ENCODE results near the gene HSD11B2. TPM values are rescaled to one million over a fixed set of nuclear protein-coding genes. Genes with fewer than 3 reads are reported as not detected.

HSD11B2 gene
- total and polyA plus RNA-seq, 4 experiments from 2014 or later: 0.29 TPM; not detected in 3

DNA sequence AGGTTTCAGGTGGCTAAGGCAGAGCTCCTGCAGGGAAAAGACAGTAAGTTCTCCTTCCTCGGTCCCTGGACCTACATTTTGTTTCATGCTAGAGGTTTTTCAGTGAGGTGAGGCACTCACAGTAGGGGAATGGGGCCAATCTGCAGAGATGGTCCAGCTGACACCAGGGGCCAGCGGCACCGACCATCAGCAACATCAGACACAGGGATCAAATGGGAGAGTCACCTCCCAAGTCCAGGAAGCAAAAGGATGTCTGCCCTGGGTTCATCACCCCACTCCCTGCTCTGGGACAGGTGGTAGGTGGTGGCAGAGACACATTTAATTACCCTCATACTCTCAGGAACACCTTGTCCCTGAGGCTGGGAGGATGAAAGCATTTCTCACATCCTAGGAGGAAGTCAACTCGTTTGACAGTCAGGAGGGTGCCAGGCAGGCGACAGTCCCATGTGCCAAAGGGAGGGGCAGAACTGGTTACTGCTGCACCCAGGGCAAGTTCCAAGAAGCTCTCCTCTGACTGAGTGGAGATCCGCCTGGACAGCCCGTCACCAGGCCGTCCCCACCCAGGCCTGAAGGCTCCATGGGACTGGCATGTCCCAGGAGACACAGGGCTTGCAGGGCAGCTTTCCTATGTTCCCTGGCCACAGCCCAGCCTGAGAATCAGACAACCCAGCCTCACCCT, 30.8 kb downstream of the HSD11B2 start:
- H3K9me3 ChIP-seq (ENCODE audit: control insufficient read depth in 1 of 2, low read length in 2 of 2): no peaks in the 10 kb centered on the region
- CTCF ChIA-PET (ENCODE audit: partially characterized antibody): interaction anchor here (0.8 to 2.1 kb wide), 4 partner anchors 14 to 221 kb away, joined by 3 to 7 read pairs (median 4); no protein-coding TSS in a partner anchor
- H3K4me1 Mint-ChIP-seq: peaks cover 14 to 48% (median 25%) of the 10 kb centered on the region in 4 donors

DNA sequence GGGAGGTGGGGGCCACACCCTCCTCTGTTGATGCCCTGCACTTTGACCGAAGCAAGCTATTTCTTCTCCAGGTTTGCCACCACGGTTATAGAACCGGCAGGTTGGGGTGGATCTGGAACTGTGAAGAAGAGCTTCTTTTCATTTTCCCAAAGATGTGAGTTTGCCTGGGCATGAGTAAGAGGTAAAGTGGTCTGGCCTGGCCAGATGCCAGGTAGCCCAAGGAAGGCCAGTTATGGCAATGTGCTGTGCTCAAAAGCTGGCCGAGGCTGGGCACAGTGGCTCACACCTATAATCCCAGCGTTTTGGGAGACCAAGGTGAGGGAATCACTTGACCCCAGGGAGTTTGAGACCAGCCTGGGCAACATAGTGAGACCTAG, 31.3 kb downstream of the HSD11B2 start:
- CTCF ChIA-PET (ENCODE audit: partially characterized antibody): interaction anchor here (1.3 to 2.1 kb wide), 3 partner anchors 14 to 220 kb away, joined by 3 to 7 read pairs (median 4); no protein-coding TSS in a partner anchor
- Mint-ChIP-seq H3K4me1 (peaks cover 13 to 47% (median 22%) of the 10 kb centered on the region in 4 donors), H3K9me3 (no peaks in the 10 kb centered on the region), H3K27me3 (no peaks in the 10 kb centered on the region), H3K27ac (no peak overlapping the region), H3K36me3 (peaks cover 0 to 10% of the 10 kb centered on the region in 2 donors), H3K4me3 (no peak overlapping the region)
- Histone ChIP-seq H3K4me3 (ENCODE audit: low read length in 2 of 2) (no peak overlapping the region), H3K36me3 (ENCODE audit: insufficient read depth, low read length) (peaks cover 5% of the 10 kb centered on the region), H3K4me1 (ENCODE audit: insufficient read depth, low read length) (peaks cover 23% of the 10 kb centered on the region), H3K27ac (ENCODE audit: low read depth, low read length) (no peak overlapping the region), H3K9me3 (ENCODE audit: control insufficient read depth in 1 of 2, low read length in 2 of 2) (no peaks in the 10 kb centered on the region), H3K27me3 (ENCODE audit: insufficient read depth, low read length) (no peaks in the 10 kb centered on the region)
- POLR2A ChIA-PET (ENCODE audit: partially characterized antibody): no interaction called here
- no peak for DNase-seq
- intact Hi-C loops (cut with micrococcal nuclease): no loop called here

More for the DNA sequence above, 30.8 kb downstream of the HSD11B2 start:
- POLR2A ChIA-PET (ENCODE audit: partially characterized antibody): no interaction called here
- peaks cover 23% of the 10 kb centered on the region for H3K4me1 ChIP-seq (ENCODE audit: insufficient read depth, low read length)
- Mint-ChIP-seq H3K36me3 (peaks cover 0 to 12% of the 10 kb centered on the region in 2 donors), H3K27me3 (no peaks in the 10 kb centered on the region), H3K9me3 (no peaks in the 10 kb centered on the region), H3K4me3 (no peak overlapping the region), H3K27ac (peak overlapping the region in 3 of 7 donors; percentile 29 to 48 (median 30))
- H3K27ac ChIP-seq (ENCODE audit: low read depth, low read length): no peak overlapping the region
- H3K36me3 ChIP-seq (ENCODE audit: insufficient read depth, low read length): peaks cover 5% of the 10 kb centered on the region
- H3K27me3 ChIP-seq (ENCODE audit: insufficient read depth, low read length): no peaks in the 10 kb centered on the region
- peak in 1 of 5 donors; percentile 19 for DNase-seq
- H3K4me3 ChIP-seq (ENCODE audit: low read length in 2 of 2): no peak overlapping the region
- intact Hi-C loops (cut with micrococcal nuclease): no loop called here

DNA sequence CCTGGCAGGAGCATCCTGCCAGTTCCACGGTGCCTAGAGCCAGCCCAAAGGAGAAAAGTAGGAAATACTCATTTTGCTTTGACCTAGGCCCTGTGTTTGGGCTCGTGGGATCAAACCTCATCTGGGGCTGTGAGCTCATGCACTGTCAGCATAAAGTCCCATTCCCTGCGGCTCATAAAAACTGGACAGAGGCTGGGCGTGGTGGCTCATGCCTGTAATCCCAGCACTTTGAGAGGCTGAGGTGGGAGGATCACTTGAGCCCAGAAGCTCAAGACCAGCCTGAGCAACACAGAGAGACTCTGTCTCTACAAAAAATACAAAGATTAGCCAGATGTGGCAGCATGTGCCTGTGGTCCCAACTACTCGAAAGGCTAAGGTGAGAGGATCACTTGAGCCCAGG, 32.1 kb downstream of the HSD11B2 start:
- CTCF ChIA-PET (ENCODE audit: partially characterized antibody): interaction anchor here (0.8 to 2.1 kb wide), 2 partner anchors 18 to 35 kb away, joined by 3 to 7 read pairs; partner anchors contain the start of gene ATP6V0D1
- peaks cover 5% of the 10 kb centered on the region for H3K36me3 ChIP-seq (ENCODE audit: insufficient read depth, low read length)

DNA sequence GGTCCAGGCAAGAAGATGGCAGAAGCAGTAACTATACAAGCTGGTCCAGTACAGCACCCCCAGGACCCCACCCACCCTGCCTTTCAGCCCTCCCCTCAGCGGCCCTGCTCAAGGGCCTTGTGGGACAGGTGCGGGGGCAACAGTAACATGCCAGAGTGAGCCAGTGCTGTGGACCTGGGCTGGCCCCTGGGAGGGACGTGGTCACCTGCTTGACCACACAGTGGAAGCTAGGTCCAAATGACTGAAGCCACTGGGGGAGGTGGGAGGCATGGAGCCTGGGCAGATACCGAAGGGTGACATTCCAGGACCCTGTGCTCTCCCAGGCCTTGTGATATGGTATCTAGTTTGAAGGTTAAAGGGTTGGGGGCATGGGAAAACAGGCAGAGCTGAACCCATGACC, 32.8 kb downstream of the HSD11B2 start:
- ChIA-PET CTCF (ENCODE audit: partially characterized antibody) (interaction anchor here (0.8 kb wide), 1 partner anchor 18 kb away, joined by 3 read pairs; the partner anchor contains the start of gene ATP6V0D1), POLR2A (ENCODE audit: partially characterized antibody) (no interaction called here)
- Histone ChIP-seq H3K36me3 (ENCODE audit: insufficient read depth, low read length) (peaks cover 5% of the 10 kb centered on the region), H3K27me3 (ENCODE audit: insufficient read depth, low read length) (no peaks in the 10 kb centered on the region), H3K9me3 (ENCODE audit: control insufficient read depth in 1 of 2, low read length in 2 of 2) (no peaks in the 10 kb centered on the region), H3K4me1 (ENCODE audit: insufficient read depth, low read length) (peaks cover 22% of the 10 kb centered on the region), H3K27ac (ENCODE audit: low read depth, low read length) (no peak overlapping the region), H3K4me3 (ENCODE audit: low read length in 2 of 2) (no peak overlapping the region)
- no peak overlapping the region for H3K4me3 Mint-ChIP-seq
- DNase-seq: peak in 1 of 5 donors; percentile 19
- no peak overlapping the region for H3K27ac Mint-ChIP-seq
- H3K4me1 Mint-ChIP-seq: peaks cover 18 to 55% (median 27%) of the 10 kb centered on the region in 4 donors
- intact Hi-C loops (cut with micrococcal nuclease): loop anchor here (2.0 kb wide), 1 partner anchor 485 kb away; no protein-coding TSS in a partner anchor
- H3K27me3 Mint-ChIP-seq: no peaks in the 10 kb centered on the region
- H3K9me3 Mint-ChIP-seq: no peaks in the 10 kb centered on the region
- peaks cover 0 to 9% of the 10 kb centered on the region in 2 donors for H3K36me3 Mint-ChIP-seq

More for the DNA sequence above, 32.1 kb downstream of the HSD11B2 start:
- no peaks in the 10 kb centered on the region for H3K27me3 Mint-ChIP-seq
- H3K4me1 Mint-ChIP-seq: peaks cover 17 to 53% (median 26%) of the 10 kb centered on the region in 4 donors
- peaks cover 0 to 10% of the 10 kb centered on the region in 2 donors for H3K36me3 Mint-ChIP-seq
- H3K27ac ChIP-seq (ENCODE audit: low read depth, low read length): no peak overlapping the region
- H3K4me3 ChIP-seq (ENCODE audit: low read length in 2 of 2): no peak overlapping the region
- no peak overlapping the region for H3K4me3 Mint-ChIP-seq
- H3K9me3 ChIP-seq (ENCODE audit: control insufficient read depth in 1 of 2, low read length in 2 of 2): no peaks in the 10 kb centered on the region
- POLR2A ChIA-PET (ENCODE audit: partially characterized antibody): interaction anchor here (0.6 kb wide), 1 partner anchor 449 kb away, joined by 3 read pairs; no protein-coding TSS in a partner anchor
- H3K9me3 Mint-ChIP-seq: no peaks in the 10 kb centered on the region
- no peak for DNase-seq
- no peak overlapping the region for H3K27ac Mint-ChIP-seq
- intact Hi-C loops (cut with micrococcal nuclease): no loop called here
- H3K27me3 ChIP-seq (ENCODE audit: insufficient read depth, low read length): no peaks in the 10 kb centered on the region
- H3K4me1 ChIP-seq (ENCODE audit: insufficient read depth, low read length): peaks cover 23% of the 10 kb centered on the region

GRCh38 chr16:67464565-67464964, 33.6 kb downstream of the HSD11B2 start:
- intact Hi-C loops (cut with micrococcal nuclease): loop anchor here (2.0 kb wide), 1 partner anchor 486 kb away; no protein-coding TSS in a partner anchor
- ChIA-PET CTCF (ENCODE audit: partially characterized antibody) (no interaction called here), POLR2A (ENCODE audit: partially characterized antibody) (no interaction called here)
- no peak overlapping the region for H3K4me3 ChIP-seq (ENCODE audit: low read length in 2 of 2)
- Mint-ChIP-seq H3K36me3 (peaks cover 0 to 7% of the 10 kb centered on the region in 2 donors), H3K9me3 (no peaks in the 10 kb centered on the region), H3K27me3 (no peaks in the 10 kb centered on the region), H3K4me1 (peaks cover 16 to 53% (median 24%) of the 10 kb centered on the region in 4 donors), H3K27ac (peak overlapping the region in 1 of 7 donors; percentile 48), H3K4me3 (no peak overlapping the region)
- no peaks in the 10 kb centered on the region for H3K27me3 ChIP-seq (ENCODE audit: insufficient read depth, low read length)
- peaks cover 13% of the 10 kb centered on the region for H3K4me1 ChIP-seq (ENCODE audit: insufficient read depth, low read length)
- no peaks in the 10 kb centered on the region for H3K9me3 ChIP-seq (ENCODE audit: control insufficient read depth in 1 of 2, low read length in 2 of 2)
- peaks cover 5% of the 10 kb centered on the region for H3K36me3 ChIP-seq (ENCODE audit: insufficient read depth, low read length)
- peak in 1 of 5 donors; percentile 11 for DNase-seq
- H3K27ac ChIP-seq (ENCODE audit: low read depth, low read length): no peak overlapping the region

DNA sequence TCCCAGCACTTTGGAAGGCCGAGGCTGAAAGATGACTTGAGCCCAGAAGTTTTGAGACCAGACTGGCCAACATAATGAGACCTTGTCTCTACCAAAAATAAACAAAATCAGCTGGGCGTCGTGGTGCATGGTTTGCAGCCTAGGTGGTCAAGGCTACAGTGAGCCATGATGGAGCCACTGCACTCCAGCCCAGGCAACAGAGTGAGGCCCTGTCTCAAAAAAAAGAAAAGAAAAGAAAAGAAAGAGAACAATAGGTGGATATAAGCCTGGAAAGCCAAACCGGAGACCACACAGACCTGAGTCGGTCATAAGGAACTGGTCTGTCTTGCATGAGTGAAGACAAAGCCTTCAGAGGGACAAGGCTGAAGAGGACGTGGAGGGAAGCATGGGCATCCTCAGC, 35.7 kb downstream of the HSD11B2 start:
- intact Hi-C loops (cut with micrococcal nuclease): loop anchor here (5.0 kb wide), 1 partner anchor 514 kb away; no protein-coding TSS in a partner anchor
- no peaks in the 10 kb centered on the region for H3K9me3 Mint-ChIP-seq
- CTCF ChIA-PET (ENCODE audit: partially characterized antibody): interaction anchor here (1.2 to 2.5 kb wide), 3 partner anchors 9 to 38 kb away, joined by 3 to 8 read pairs (median 4); partner anchors contain the start of gene ATP6V0D1
- peak overlapping the region in 1 of 8 donors; percentile 46 for H3K4me3 Mint-ChIP-seq
- H3K27ac Mint-ChIP-seq: peak overlapping the region in 3 of 7 donors; percentile 42 to 79 (median 42)
- no peaks in the 10 kb centered on the region for H3K27me3 Mint-ChIP-seq
- H3K4me1 Mint-ChIP-seq: peaks cover 19 to 44% (median 25%) of the 10 kb centered on the region in 4 donors
- no peak overlapping the region for H3K4me3 ChIP-seq (ENCODE audit: low read length in 2 of 2)
- no peak overlapping the region for H3K27ac ChIP-seq (ENCODE audit: low read depth, low read length)
- no peak for DNase-seq
- peaks cover 0 to 5% of the 10 kb centered on the region in 2 donors for H3K36me3 Mint-ChIP-seq
- POLR2A ChIA-PET (ENCODE audit: partially characterized antibody): interaction anchor here (1.3 kb wide), 1 partner anchor 14 kb away, joined by 3 read pairs; the partner anchor contains the start of gene ATP6V0D1
- no peaks in the 10 kb centered on the region for H3K27me3 ChIP-seq (ENCODE audit: insufficient read depth, low read length)
- peaks cover 21% of the 10 kb centered on the region for H3K4me1 ChIP-seq (ENCODE audit: insufficient read depth, low read length)
- no peaks in the 10 kb centered on the region for H3K9me3 ChIP-seq (ENCODE audit: control insufficient read depth in 1 of 2, low read length in 2 of 2)
- H3K36me3 ChIP-seq (ENCODE audit: insufficient read depth, low read length): no peaks in the 10 kb centered on the region

DNA sequence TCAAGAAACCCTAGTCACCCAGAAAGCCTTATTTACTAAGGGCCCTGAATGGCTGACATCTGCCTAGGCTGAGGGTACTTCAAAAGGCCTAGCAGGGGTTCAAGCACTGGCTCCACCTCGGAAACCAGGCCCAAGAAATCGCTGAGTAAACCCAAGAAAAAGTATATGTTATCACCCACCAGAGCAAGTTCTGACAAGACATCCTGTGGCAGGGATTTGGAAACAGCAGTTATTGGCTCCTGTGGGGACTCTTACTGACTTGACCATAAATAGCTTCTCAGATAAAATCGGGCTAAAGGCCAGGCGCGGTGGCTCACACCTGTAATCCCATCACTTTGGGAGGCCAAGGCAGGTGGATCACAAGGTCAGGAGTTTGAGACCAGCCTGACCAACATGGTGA, 37.8 kb downstream of the HSD11B2 start:
- Histone ChIP-seq H3K27me3 (ENCODE audit: insufficient read depth, low read length) (no peaks in the 10 kb centered on the region), H3K4me3 (ENCODE audit: low read length in 2 of 2) (no peak overlapping the region), H3K27ac (ENCODE audit: low read depth, low read length) (no peak overlapping the region), H3K4me1 (ENCODE audit: insufficient read depth, low read length) (peaks cover 21% of the 10 kb centered on the region), H3K9me3 (ENCODE audit: control insufficient read depth in 1 of 2, low read length in 2 of 2) (no peaks in the 10 kb centered on the region), H3K36me3 (ENCODE audit: insufficient read depth, low read length) (no peaks in the 10 kb centered on the region)
- peak overlapping the region in 1 of 7 donors; percentile 47 for H3K27ac Mint-ChIP-seq
- CTCF ChIA-PET (ENCODE audit: partially characterized antibody): interaction anchor here (0.6 to 1.6 kb wide), 2 partner anchors 12 to 219 kb away, joined by 3 to 4 read pairs; partner anchors contain the start of gene ATP6V0D1
- H3K27me3 Mint-ChIP-seq: no peaks in the 10 kb centered on the region
- POLR2A ChIA-PET (ENCODE audit: partially characterized antibody): interaction anchor here (1.2 kb wide), 1 partner anchor 308 kb away, joined by 3 read pairs; no protein-coding TSS in a partner anchor
- no peaks in the 10 kb centered on the region for H3K9me3 Mint-ChIP-seq
- H3K36me3 Mint-ChIP-seq: peaks cover 0 to 6% of the 10 kb centered on the region in 2 donors
- H3K4me3 Mint-ChIP-seq: no peak overlapping the region
- H3K4me1 Mint-ChIP-seq: peaks cover 23 to 54% (median 35%) of the 10 kb centered on the region in 4 donors
- no peak for DNase-seq
- intact Hi-C loops (cut with micrococcal nuclease): loop anchor here (5.0 kb wide), 1 partner anchor 516 kb away; no protein-coding TSS in a partner anchor
